ENCODE data around the gene LHX3. TPM values are rescaled to one million over a fixed set of nuclear protein-coding genes. Genes with fewer than 3 reads are reported as not detected.

LHX3 gene
- total and polyA plus RNA-seq, 3 experiments from 2014 or later = not detected

- ChIA-PET POLR2A (no interaction called here), CTCF (no interaction called here)
- Mint-ChIP-seq H3K27ac (no peak overlapping the region), H3K27me3 (peaks cover 3 to 12% of the 10 kb centered on the region in 2 donors), H3K36me3 (no peaks in the 10 kb centered on the region), H3K4me3 (no peak overlapping the region), H3K9me3 (no peaks in the 10 kb centered on the region), H3K4me1 (no peaks in the 10 kb centered on the region)
- H3K36me3 ChIP-seq (ENCODE audit: insufficient read depth, low read length) = no peaks in the 10 kb centered on the region
- H3K27me3 ChIP-seq (ENCODE audit: insufficient read depth, low read length, poor library complexity, severe bottlenecking) = no peaks in the 10 kb centered on the region
- no peaks in the 10 kb centered on the region for H3K4me1 ChIP-seq (ENCODE audit: insufficient read depth, low read length)
- no peak overlapping the region for H3K27ac ChIP-seq (ENCODE audit: low read depth, low read length)
- no peak overlapping the region for H3K4me3 ChIP-seq (ENCODE audit: low read length)
- H3K9me3 ChIP-seq (ENCODE audit: low read length) = no peaks in the 10 kb centered on the region
- no peak for DNase-seq
These were observed 29.2 kb downstream of the LHX3 start for GRCh38 chr9:136175616-136176197.

GRCh38 chr9:136174779-136175615, 29.9 kb downstream of the LHX3 start:
- Mint-ChIP-seq H3K27me3 (peaks cover 4 to 10% of the 10 kb centered on the region in 2 donors), H3K36me3 (no peaks in the 10 kb centered on the region), H3K4me1 (no peaks in the 10 kb centered on the region), H3K27ac (no peak overlapping the region), H3K4me3 (no peak overlapping the region), H3K9me3 (no peaks in the 10 kb centered on the region)
- Histone ChIP-seq H3K27ac (ENCODE audit: low read depth, low read length) (no peak overlapping the region), H3K27me3 (ENCODE audit: insufficient read depth, low read length, poor library complexity, severe bottlenecking) (no peaks in the 10 kb centered on the region), H3K4me1 (ENCODE audit: insufficient read depth, low read length) (no peaks in the 10 kb centered on the region), H3K4me3 (ENCODE audit: low read length) (no peak overlapping the region), H3K36me3 (ENCODE audit: insufficient read depth, low read length) (no peaks in the 10 kb centered on the region), H3K9me3 (ENCODE audit: low read length) (no peaks in the 10 kb centered on the region)
- ChIA-PET POLR2A (no interaction called here), CTCF (no interaction called here)
- DNase-seq = no peak

GRCh38 chr9:136173648-136174290, 31.2 kb downstream of the LHX3 start:
- Histone ChIP-seq H3K27ac (ENCODE audit: low read depth, low read length) (no peak overlapping the region), H3K4me3 (ENCODE audit: low read length) (no peak overlapping the region), H3K9me3 (ENCODE audit: low read length) (no peaks in the 10 kb centered on the region), H3K4me1 (ENCODE audit: insufficient read depth, low read length) (no peaks in the 10 kb centered on the region), H3K36me3 (ENCODE audit: insufficient read depth, low read length) (no peaks in the 10 kb centered on the region), H3K27me3 (ENCODE audit: insufficient read depth, low read length, poor library complexity, severe bottlenecking) (no peaks in the 10 kb centered on the region)
- H3K4me1 Mint-ChIP-seq = no peaks in the 10 kb centered on the region
- no peak overlapping the region for H3K4me3 Mint-ChIP-seq
- ChIA-PET CTCF (no interaction called here), POLR2A (no interaction called here)
- H3K27me3 Mint-ChIP-seq = peaks cover 4 to 13% of the 10 kb centered on the region in 2 donors
- DNase-seq = no peak
- no peaks in the 10 kb centered on the region for H3K36me3 Mint-ChIP-seq
- peak overlapping the region in 1 of 8 donors; percentile 89 for H3K27ac Mint-ChIP-seq
- no peaks in the 10 kb centered on the region for H3K9me3 Mint-ChIP-seq

GRCh38 chr9:136172412-136173079, 32.4 kb downstream of the LHX3 start:
- Histone ChIP-seq H3K27me3 (ENCODE audit: insufficient read depth, low read length, poor library complexity, severe bottlenecking) (no peaks in the 10 kb centered on the region), H3K4me1 (ENCODE audit: insufficient read depth, low read length) (no peaks in the 10 kb centered on the region), H3K9me3 (ENCODE audit: low read length) (no peaks in the 10 kb centered on the region), H3K36me3 (ENCODE audit: insufficient read depth, low read length) (no peaks in the 10 kb centered on the region), H3K4me3 (ENCODE audit: low read length) (no peak overlapping the region), H3K27ac (ENCODE audit: low read depth, low read length) (no peak overlapping the region)
- no peak overlapping the region for H3K27ac Mint-ChIP-seq
- H3K4me1 Mint-ChIP-seq = no peaks in the 10 kb centered on the region
- H3K4me3 Mint-ChIP-seq = no peak overlapping the region
- H3K36me3 Mint-ChIP-seq = no peaks in the 10 kb centered on the region
- no peaks in the 10 kb centered on the region for H3K9me3 Mint-ChIP-seq
- ChIA-PET CTCF (no interaction called here), POLR2A (no interaction called here)
- H3K27me3 Mint-ChIP-seq = peaks cover 9 to 19% of the 10 kb centered on the region in 2 donors
- no peak for DNase-seq

- Mint-ChIP-seq H3K9me3 (no peaks in the 10 kb centered on the region), H3K27me3 (peaks cover 9 to 23% of the 10 kb centered on the region in 2 donors), H3K4me1 (no peaks in the 10 kb centered on the region), H3K4me3 (no peak overlapping the region), H3K36me3 (no peaks in the 10 kb centered on the region), H3K27ac (no peak overlapping the region)
- no peaks in the 10 kb centered on the region for H3K27me3 ChIP-seq (ENCODE audit: insufficient read depth, low read length, poor library complexity, severe bottlenecking)
- no peak overlapping the region for H3K27ac ChIP-seq (ENCODE audit: low read depth, low read length)
- DNase-seq = no peak
- no peaks in the 10 kb centered on the region for H3K4me1 ChIP-seq (ENCODE audit: insufficient read depth, low read length)
- H3K9me3 ChIP-seq (ENCODE audit: low read length) = no peaks in the 10 kb centered on the region
- H3K4me3 ChIP-seq (ENCODE audit: low read length) = no peak overlapping the region
- no peaks in the 10 kb centered on the region for H3K36me3 ChIP-seq (ENCODE audit: insufficient read depth, low read length)
- POLR2A ChIA-PET = no interaction called here
- CTCF ChIA-PET = no interaction called here
These were observed 33.0 kb downstream of the LHX3 start for GRCh38 chr9:136171801-136172411.

- ChIA-PET CTCF (interaction anchor here (0.7 to 0.9 kb wide), 2 partner anchors 13 to 53 kb away, joined by 3 read pairs; no protein-coding TSS in a partner anchor), POLR2A (no interaction called here)
- H3K27ac Mint-ChIP-seq = no peak overlapping the region
- Histone ChIP-seq H3K4me3 (ENCODE audit: low read length) (no peak overlapping the region), H3K27ac (ENCODE audit: low read depth, low read length) (no peak overlapping the region), H3K9me3 (ENCODE audit: low read length) (no peaks in the 10 kb centered on the region), H3K4me1 (ENCODE audit: insufficient read depth, low read length) (no peaks in the 10 kb centered on the region), H3K27me3 (ENCODE audit: insufficient read depth, low read length, poor library complexity, severe bottlenecking) (no peaks in the 10 kb centered on the region), H3K36me3 (ENCODE audit: insufficient read depth, low read length) (no peaks in the 10 kb centered on the region)
- H3K9me3 Mint-ChIP-seq = no peaks in the 10 kb centered on the region
- peaks cover 9 to 23% of the 10 kb centered on the region in 2 donors for H3K27me3 Mint-ChIP-seq
- no peak overlapping the region for H3K4me3 Mint-ChIP-seq
- H3K36me3 Mint-ChIP-seq = no peaks in the 10 kb centered on the region
- DNase-seq = no peak
- H3K4me1 Mint-ChIP-seq = no peaks in the 10 kb centered on the region
These were observed 33.7 kb downstream of the LHX3 start for GRCh38 chr9:136171009-136171800.

GRCh38 chr9:136170006-136170901, 34.7 kb downstream of the LHX3 start:
- POLR2A ChIA-PET = no interaction called here
- H3K27ac ChIP-seq (ENCODE audit: low read depth, low read length) = no peak overlapping the region
- no peaks in the 10 kb centered on the region for H3K4me1 ChIP-seq (ENCODE audit: insufficient read depth, low read length)
- H3K36me3 Mint-ChIP-seq = no peaks in the 10 kb centered on the region
- no peaks in the 10 kb centered on the region for H3K9me3 Mint-ChIP-seq
- no peaks in the 10 kb centered on the region for H3K36me3 ChIP-seq (ENCODE audit: insufficient read depth, low read length)
- no peak overlapping the region for H3K27ac Mint-ChIP-seq
- CTCF ChIA-PET = interaction anchor here (0.7 to 0.9 kb wide), 2 partner anchors 14 to 54 kb away, joined by 3 read pairs; no protein-coding TSS in a partner anchor
- no peak overlapping the region for H3K4me3 Mint-ChIP-seq
- peak in 4 of 5 donors; percentile 11 to 29 (median 17) for DNase-seq
- H3K27me3 ChIP-seq (ENCODE audit: insufficient read depth, low read length, poor library complexity, severe bottlenecking) = no peaks in the 10 kb centered on the region
- no peaks in the 10 kb centered on the region for H3K4me1 Mint-ChIP-seq
- H3K4me3 ChIP-seq (ENCODE audit: low read length) = no peak overlapping the region
- peaks cover 9 to 23% of the 10 kb centered on the region in 2 donors for H3K27me3 Mint-ChIP-seq
- no peaks in the 10 kb centered on the region for H3K9me3 ChIP-seq (ENCODE audit: low read length)

Data from CD8-positive, alpha-beta memory T cell (primary cell).